ENCODE data around the gene SAV1.
A peak's percentile ranks its signal among the peaks of the same experiment; 100 is the strongest.

Gene SAV1

GRCh38 chr14:50622978-50623377, 45.1 kb downstream of the SAV1 start:
- H3K4me3 ChIP-seq (ENCODE audit: low read depth, low read length) = no peak overlapping the region
- no peak overlapping the region for H3K9ac ChIP-seq
- no peak overlapping the region for H3K27ac ChIP-seq
- H2AFZ ChIP-seq = no peak overlapping the region
- H3K79me2 ChIP-seq = no peaks in the 10 kb centered on the region
- no peak overlapping the region for H3K4me2 ChIP-seq (ENCODE audit: low read length)
- H3K9me3 ChIP-seq (ENCODE audit: control insufficient read depth, low read length) = no peaks in the 10 kb centered on the region
- H3K4me1 ChIP-seq = peaks cover 7% of the 10 kb centered on the region
- H3K27me3 ChIP-seq (ENCODE audit: control insufficient read depth, insufficient read depth, low read length) = no peaks in the 10 kb centered on the region
- no peaks in the 10 kb centered on the region for H3K36me3 ChIP-seq (ENCODE audit: control insufficient read depth, insufficient read depth, low read length)
- TF ChIP-seq, protein P1, sequence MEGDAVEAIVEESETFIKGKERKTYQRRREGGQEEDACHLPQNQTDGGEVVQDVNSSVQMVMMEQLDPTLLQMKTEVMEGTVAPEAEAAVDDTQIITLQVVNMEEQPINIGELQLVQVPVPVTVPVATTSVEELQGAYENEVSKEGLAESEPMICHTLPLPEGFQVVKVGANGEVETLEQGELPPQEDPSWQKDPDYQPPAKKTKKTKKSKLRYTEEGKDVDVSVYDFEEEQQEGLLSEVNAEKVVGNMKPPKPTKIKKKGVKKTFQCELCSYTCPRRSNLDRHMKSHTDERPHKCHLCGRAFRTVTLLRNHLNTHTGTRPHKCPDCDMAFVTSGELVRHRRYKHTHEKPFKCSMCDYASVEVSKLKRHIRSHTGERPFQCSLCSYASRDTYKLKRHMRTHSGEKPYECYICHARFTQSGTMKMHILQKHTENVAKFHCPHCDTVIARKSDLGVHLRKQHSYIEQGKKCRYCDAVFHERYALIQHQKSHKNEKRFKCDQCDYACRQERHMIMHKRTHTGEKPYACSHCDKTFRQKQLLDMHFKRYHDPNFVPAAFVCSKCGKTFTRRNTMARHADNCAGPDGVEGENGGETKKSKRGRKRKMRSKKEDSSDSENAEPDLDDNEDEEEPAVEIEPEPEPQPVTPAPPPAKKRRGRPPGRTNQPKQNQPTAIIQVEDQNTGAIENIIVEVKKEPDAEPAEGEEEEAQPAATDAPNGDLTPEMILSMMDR (IDR thresholded peaks at IDR 0.05) = no peak

DNA sequence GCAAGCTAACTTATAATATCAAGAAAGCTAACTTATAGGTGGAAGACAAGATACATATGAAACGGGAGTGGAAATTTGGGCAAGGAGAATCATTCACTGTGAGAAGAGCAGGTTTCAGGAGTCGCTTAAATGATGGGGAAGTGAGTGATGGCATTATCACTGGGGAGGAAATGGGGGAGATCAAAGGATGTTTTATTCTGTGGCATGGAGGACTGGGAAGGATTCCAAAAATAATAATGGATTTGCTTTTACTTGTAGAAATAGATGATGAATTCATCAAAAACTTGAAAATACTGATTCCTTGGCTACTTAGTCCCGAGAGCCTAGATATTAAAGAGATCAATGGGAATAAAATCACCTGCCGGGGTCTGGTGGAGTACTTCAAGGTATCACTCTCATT, 47.8 kb downstream of the SAV1 start:
- TF ChIP-seq, protein P1 (IDR thresholded peaks at IDR 0.05) = no peak
- no peaks in the 10 kb centered on the region for H3K36me3 ChIP-seq (ENCODE audit: control insufficient read depth, insufficient read depth, low read length)

GRCh38 chr14:50619569-50620141, 48.5 kb downstream of the SAV1 start:
- Histone ChIP-seq H2AFZ (no peak overlapping the region), H3K9me3 (ENCODE audit: control insufficient read depth, low read length) (no peaks in the 10 kb centered on the region), H3K27ac (no peak overlapping the region), H3K27me3 (ENCODE audit: control insufficient read depth, insufficient read depth, low read length) (no peaks in the 10 kb centered on the region), H3K4me3 (ENCODE audit: low read depth, low read length) (no peak overlapping the region), H3K4me2 (ENCODE audit: low read length) (no peak overlapping the region), H3K9ac (no peak overlapping the region), H3K79me2 (no peaks in the 10 kb centered on the region), H3K4me1 (no peaks in the 10 kb centered on the region), H3K36me3 (ENCODE audit: control insufficient read depth, insufficient read depth, low read length) (no peaks in the 10 kb centered on the region)
- TF ChIP-seq, protein P1 (IDR thresholded peaks at IDR 0.05) = peak; percentile 60

More for the DNA sequence above, 47.8 kb downstream of the SAV1 start:
- no peaks in the 10 kb centered on the region for H3K79me2 ChIP-seq
- no peak overlapping the region for H3K4me2 ChIP-seq (ENCODE audit: low read length)
- H2AFZ ChIP-seq = no peak overlapping the region
- no peaks in the 10 kb centered on the region for H3K4me1 ChIP-seq
- H3K4me3 ChIP-seq (ENCODE audit: low read depth, low read length) = no peak overlapping the region
- H3K9me3 ChIP-seq (ENCODE audit: control insufficient read depth, low read length) = no peaks in the 10 kb centered on the region
- no peak overlapping the region for H3K27ac ChIP-seq
- H3K27me3 ChIP-seq (ENCODE audit: control insufficient read depth, insufficient read depth, low read length) = no peaks in the 10 kb centered on the region
- no peak overlapping the region for H3K9ac ChIP-seq

GRCh38 chr14:50616275-50616674, 51.8 kb downstream of the SAV1 start:
- Histone ChIP-seq H3K27ac (no peak overlapping the region), H3K4me1 (no peaks in the 10 kb centered on the region)
- TF ChIP-seq, protein P1 (IDR thresholded peaks at IDR 0.05) = no peak

DNA sequence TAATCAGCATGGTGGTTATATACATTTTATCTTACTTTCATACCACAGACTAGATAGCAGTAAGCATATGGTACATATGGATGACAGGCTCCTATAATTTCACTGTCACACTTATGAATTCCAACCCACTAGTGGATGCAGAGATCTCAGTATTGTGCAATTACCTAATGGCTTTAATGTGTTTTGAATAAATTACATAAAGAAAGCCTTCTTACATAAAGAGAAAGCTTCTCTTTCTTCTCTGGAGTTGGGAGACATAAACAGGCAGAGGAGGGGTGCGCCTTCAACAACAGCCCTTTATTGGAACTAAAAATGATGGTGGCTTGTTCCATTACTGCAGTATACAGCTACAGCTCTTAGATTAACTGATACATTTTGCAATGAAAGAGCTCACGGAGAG, 52.6 kb downstream of the SAV1 start:
- Histone ChIP-seq H3K79me2 (no peaks in the 10 kb centered on the region), H3K9me3 (ENCODE audit: control insufficient read depth, low read length) (no peaks in the 10 kb centered on the region), H3K4me1 (no peaks in the 10 kb centered on the region), H3K4me3 (ENCODE audit: low read depth, low read length) (no peak overlapping the region), H3K27me3 (ENCODE audit: control insufficient read depth, insufficient read depth, low read length) (no peaks in the 10 kb centered on the region), H3K4me2 (ENCODE audit: low read length) (no peak overlapping the region), H3K9ac (no peak overlapping the region), H3K36me3 (ENCODE audit: control insufficient read depth, insufficient read depth, low read length) (no peaks in the 10 kb centered on the region), H3K27ac (no peak overlapping the region), H2AFZ (no peak overlapping the region)
- TF ChIP-seq, protein P1 (IDR thresholded peaks at IDR 0.05) = no peak

More at GRCh38 chr14:50616275-50616674, 51.8 kb downstream of the SAV1 start:
- Histone ChIP-seq H3K79me2 (no peaks in the 10 kb centered on the region), H3K36me3 (ENCODE audit: control insufficient read depth, insufficient read depth, low read length) (no peaks in the 10 kb centered on the region), H3K4me3 (ENCODE audit: low read depth, low read length) (no peak overlapping the region), H2AFZ (no peak overlapping the region), H3K9ac (no peak overlapping the region), H3K4me2 (ENCODE audit: low read length) (no peak overlapping the region), H3K27me3 (ENCODE audit: control insufficient read depth, insufficient read depth, low read length) (no peaks in the 10 kb centered on the region), H3K9me3 (ENCODE audit: control insufficient read depth, low read length) (no peaks in the 10 kb centered on the region)

Data from parathyroid adenoma (tissue), 2 donors.